Activated T-helper 1 cell treated with anti-CD3 and anti-CD28 coated beads, Interleukin-12 subunit alpha, Interleukin-12 subunit beta, Interleukin-2, Interleukin-4 antibody, amounts not matched to agents 30 ng/mL and 10 ng/mL and 1 ng/mL, durations not matched to agents 14 hours and 24 hours and 36 hours (primary cell): ENCODE data around the gene CADM2. TPM values are rescaled to one million over a fixed set of nuclear protein-coding genes. Genes with fewer than 3 reads are reported as not detected.
"Not testable (repeated sequence)": the region's sequence is repeated elsewhere in the genome, so short reads cannot be mapped to it uniquely, and the experiment has no call there.

Experiments used
- DNase-seq: peaks from one replicate; pipeline ENCODE4 v3.0.0; 2021; ENCODE audit warnings: low spot score
- H3K27ac Mint-ChIP-seq: one replicate; pipeline ENCODE4 v1.8.0; 2021; ENCODE audit warnings: mild to moderate bottlenecking, mixed read lengths
- H3K27me3 Mint-ChIP-seq: one replicate; pipeline ENCODE4 v1.8.0; 2022; ENCODE audit warnings: mild to moderate bottlenecking, moderate library complexity, mixed read lengths; ENCODE audit not compliant: insufficient read depth
- H3K36me3 Mint-ChIP-seq: one replicate; pipeline ENCODE4 v1.8.0; 2021; ENCODE audit warnings: low read depth, mixed read lengths
- H3K4me1 Mint-ChIP-seq: one replicate; pipeline ENCODE4 v1.8.0; 2021; ENCODE audit warnings: low read depth, mixed read lengths
- H3K4me3 Mint-ChIP-seq: one replicate; pipeline ENCODE4 v1.8.0; 2021; ENCODE audit warnings: mild to moderate bottlenecking, moderate library complexity, mixed read lengths
- H3K9me3 Mint-ChIP-seq: one replicate; pipeline ENCODE4 v1.8.0; 2021; ENCODE audit warnings: mixed read lengths
- intact Hi-C: fragments of 100-400 bp; cut with micrococcal nuclease; formaldehyde crosslinking; loops from one replicate; pipeline ENCODE4 v1.15.1; 2024
- total RNA-seq: library from RNA; stranded (reverse); gene quantifications from 2 replicates; pipeline ENCODE4 v1.2.3, GENCODE V29; 2022

Gene CADM2
- total RNA-seq, 1 donor from 2014 or later, result not detected

DNA sequence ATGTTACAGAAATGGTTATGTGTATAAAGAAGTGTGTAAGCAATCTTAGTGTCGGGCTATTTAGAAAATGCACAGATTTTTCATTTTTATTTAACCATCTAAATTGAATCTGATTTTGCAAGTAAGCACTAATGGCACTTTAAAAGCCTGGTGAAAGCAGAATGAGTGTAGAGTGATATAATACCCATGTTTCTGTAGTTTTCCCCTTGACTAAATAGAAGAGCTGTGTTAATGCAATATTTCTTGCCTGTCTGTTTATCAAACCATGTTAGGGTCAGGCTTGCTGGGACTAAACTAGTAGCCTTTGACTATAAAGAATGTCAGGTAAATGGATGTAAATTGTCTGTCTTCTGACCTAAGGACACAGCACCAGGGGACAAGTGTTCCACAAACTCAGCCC is 714.0 kb downstream of the CADM2 start:
- no peak for DNase-seq
- H3K9me3 Mint-ChIP-seq, result no peaks in the 10 kb centered on the region
- H3K27me3 Mint-ChIP-seq, result no peaks in the 10 kb centered on the region
- H3K4me1 Mint-ChIP-seq, result no peaks in the 10 kb centered on the region
- no peaks in the 10 kb centered on the region for H3K36me3 Mint-ChIP-seq
- no peak overlapping the region for H3K4me3 Mint-ChIP-seq
- intact Hi-C loops, result no loop called here
- no peak overlapping the region for H3K27ac Mint-ChIP-seq

- no peak overlapping the region for H3K4me3 Mint-ChIP-seq
- H3K27ac Mint-ChIP-seq, result no peak overlapping the region
- no peak for DNase-seq
- H3K27me3 Mint-ChIP-seq, result no peaks in the 10 kb centered on the region
- no peaks in the 10 kb centered on the region for H3K4me1 Mint-ChIP-seq
- H3K9me3 Mint-ChIP-seq, result no peaks in the 10 kb centered on the region
- H3K36me3 Mint-ChIP-seq, result no peaks in the 10 kb centered on the region
- intact Hi-C loops, result no loop called here
These were observed 719.9 kb downstream of the CADM2 start for GRCh38 chr3:85678713-85679112.

GRCh38 chr3:85681906-85682305 is 723.1 kb downstream of the CADM2 start:
- H3K9me3 Mint-ChIP-seq, result peaks cover 4% of the 10 kb centered on the region
- intact Hi-C loops, result no loop called here
- no peak overlapping the region for H3K27ac Mint-ChIP-seq
- H3K36me3 Mint-ChIP-seq, result no peaks in the 10 kb centered on the region
- H3K27me3 Mint-ChIP-seq, result no peaks in the 10 kb centered on the region
- no peak for DNase-seq
- H3K4me1 Mint-ChIP-seq, result no peaks in the 10 kb centered on the region
- H3K4me3 Mint-ChIP-seq, result no peak overlapping the region

DNA sequence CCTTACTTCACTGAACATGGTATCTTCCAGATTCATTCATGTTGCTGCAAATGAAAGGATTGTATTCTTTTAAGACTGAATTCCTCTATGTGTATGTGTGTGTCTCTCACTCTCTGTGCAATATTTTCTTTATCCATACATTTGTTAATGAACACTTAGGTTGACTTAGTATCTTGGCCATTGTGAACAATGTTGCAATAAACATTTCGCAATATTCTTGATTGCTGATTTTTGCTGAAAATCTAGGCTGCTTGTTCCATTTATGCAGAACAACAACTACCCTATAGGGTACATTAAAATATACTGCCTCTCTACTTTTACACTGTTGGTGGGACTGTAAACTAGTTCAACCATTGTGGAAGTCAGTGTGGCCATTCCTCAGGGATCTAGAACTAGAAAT is 732.4 kb downstream of the CADM2 start:
- Mint-ChIP-seq H3K36me3 (no peaks in the 10 kb centered on the region), H3K27ac (no peak overlapping the region), H3K9me3 (peaks cover 10% of the 10 kb centered on the region), H3K4me3 (no peak overlapping the region), H3K27me3 (no peaks in the 10 kb centered on the region), H3K4me1 (no peaks in the 10 kb centered on the region)
- no peak for DNase-seq
- intact Hi-C loops, result no loop called here

DNA sequence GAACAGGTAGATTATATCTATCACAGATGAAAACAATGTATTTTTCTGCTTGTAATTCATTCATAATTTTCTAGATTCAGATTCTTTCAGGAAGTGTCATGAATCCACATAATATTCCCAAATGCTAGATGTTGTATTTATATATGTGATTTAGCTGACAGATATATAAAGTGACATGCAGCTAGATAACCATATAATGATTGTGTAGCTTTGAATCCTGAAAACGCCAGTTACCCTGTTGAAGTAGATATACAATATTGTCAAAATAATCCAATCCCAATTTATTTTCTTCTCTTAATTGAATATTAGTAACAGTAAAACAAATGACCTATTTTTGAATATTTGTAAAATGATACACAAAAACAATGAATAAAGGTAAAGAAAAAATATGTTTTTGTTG is 738.4 kb downstream of the CADM2 start:
- H3K36me3 Mint-ChIP-seq, result no peaks in the 10 kb centered on the region
- intact Hi-C loops, result no loop called here
- no peak for DNase-seq
- no peak overlapping the region for H3K27ac Mint-ChIP-seq
- H3K27me3 Mint-ChIP-seq, result no peaks in the 10 kb centered on the region
- peaks cover 10% of the 10 kb centered on the region for H3K9me3 Mint-ChIP-seq
- no peaks in the 10 kb centered on the region for H3K4me1 Mint-ChIP-seq
- H3K4me3 Mint-ChIP-seq, result no peak overlapping the region

- Mint-ChIP-seq H3K36me3 (no peaks in the 10 kb centered on the region), H3K9me3 (no peaks in the 10 kb centered on the region), H3K4me1 (no peaks in the 10 kb centered on the region), H3K4me3 (no peak overlapping the region), H3K27me3 (no peaks in the 10 kb centered on the region), H3K27ac (no peak overlapping the region)
- DNase-seq, result no peak
- intact Hi-C loops, result no loop called here
These were observed 747.3 kb downstream of the CADM2 start for GRCh38 chr3:85706130-85706529.

- DNase-seq, H3K9me3 Mint-ChIP-seq, H3K36me3 Mint-ChIP-seq, H3K4me1 Mint-ChIP-seq, H3K4me3 Mint-ChIP-seq, H3K27ac Mint-ChIP-seq, H3K27me3 Mint-ChIP-seq, intact Hi-C loops: not testable (repeated sequence)
These were observed 749.5 kb downstream of the CADM2 start for GRCh38 chr3:85708325-85708724.

DNA sequence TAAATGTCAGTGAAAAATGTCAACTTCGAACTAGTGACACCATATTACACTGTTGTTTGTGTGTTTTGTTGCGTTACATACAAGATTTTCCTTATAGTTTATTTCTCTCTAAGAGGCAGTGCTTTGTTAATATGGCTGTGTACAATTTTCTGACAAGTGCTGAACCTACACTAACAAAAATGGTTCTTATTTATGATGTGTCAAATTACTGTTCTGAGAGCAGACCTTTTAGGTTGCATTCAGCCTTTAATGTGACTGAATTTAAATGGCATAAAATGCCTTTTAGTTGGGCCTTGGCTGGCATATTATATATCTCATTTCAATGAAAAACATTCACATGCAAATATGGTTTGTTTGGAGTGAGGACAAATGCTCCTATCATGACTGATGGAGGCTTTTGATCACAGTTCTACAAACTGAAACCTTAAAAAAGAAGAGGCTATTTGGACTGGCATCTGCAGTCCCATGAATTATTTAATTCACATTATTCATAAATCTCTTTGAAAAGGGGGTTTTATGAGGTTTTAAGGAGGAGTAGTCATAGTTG is 750.6 kb downstream of the CADM2 start:
- Mint-ChIP-seq H3K4me3 (no peak overlapping the region), H3K9me3 (no peaks in the 10 kb centered on the region), H3K27ac (no peak overlapping the region), H3K27me3 (no peaks in the 10 kb centered on the region), H3K4me1 (no peaks in the 10 kb centered on the region), H3K36me3 (no peaks in the 10 kb centered on the region)
- intact Hi-C loops, result no loop called here
- DNase-seq, result no peak

DNA sequence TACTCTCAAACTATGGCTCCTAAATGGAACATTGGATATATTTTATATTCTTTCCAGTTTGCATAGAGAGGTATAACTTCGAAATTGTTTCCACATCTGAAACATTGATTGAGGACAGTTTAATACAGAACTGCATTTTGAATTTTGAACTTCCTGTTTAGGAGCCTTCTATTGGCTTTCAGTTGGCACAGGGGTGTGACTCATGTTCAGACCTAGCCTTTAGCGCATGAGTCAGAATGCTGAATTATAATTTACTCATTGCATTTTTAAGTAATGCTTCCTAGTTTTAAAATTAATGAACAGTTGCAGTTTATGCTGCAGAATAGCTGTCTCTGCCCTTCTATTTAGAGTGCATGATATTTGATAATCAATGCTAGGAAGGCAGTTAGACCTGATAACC is 751.7 kb downstream of the CADM2 start:
- no peak overlapping the region for H3K27ac Mint-ChIP-seq
- H3K4me1 Mint-ChIP-seq, result no peaks in the 10 kb centered on the region
- no peaks in the 10 kb centered on the region for H3K9me3 Mint-ChIP-seq
- no peak overlapping the region for H3K4me3 Mint-ChIP-seq
- no peaks in the 10 kb centered on the region for H3K27me3 Mint-ChIP-seq
- intact Hi-C loops, result no loop called here
- no peaks in the 10 kb centered on the region for H3K36me3 Mint-ChIP-seq
- DNase-seq, result no peak

GRCh38 chr3:85721409-85722145 is 762.8 kb downstream of the CADM2 start:
- Mint-ChIP-seq H3K36me3 (no peaks in the 10 kb centered on the region), H3K9me3 (peaks cover 4% of the 10 kb centered on the region), H3K27ac (no peak overlapping the region), H3K4me3 (no peak overlapping the region), H3K27me3 (no peaks in the 10 kb centered on the region), H3K4me1 (no peaks in the 10 kb centered on the region)
- intact Hi-C loops, result no loop called here
- DNase-seq, result no peak

DNA sequence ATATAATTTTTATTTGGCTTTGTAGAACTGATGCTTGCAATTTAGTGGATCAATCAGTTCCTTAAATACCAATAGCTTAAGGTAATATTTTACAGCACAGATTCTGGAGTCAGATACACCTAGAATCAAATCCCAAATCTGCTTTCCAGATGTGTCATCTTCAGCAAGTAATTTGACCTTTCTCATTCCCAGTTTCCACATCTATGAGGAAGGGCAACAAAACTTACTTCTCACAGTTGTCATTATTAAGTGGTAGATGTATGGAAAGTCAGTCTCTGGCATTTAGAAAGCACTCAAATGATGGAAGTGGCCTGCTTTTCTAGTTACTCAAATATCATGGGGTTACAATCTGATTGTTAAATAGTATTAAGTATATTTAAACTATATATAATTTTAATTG is 767.0 kb downstream of the CADM2 start:
- no peak for DNase-seq
- H3K4me3 Mint-ChIP-seq, result no peak overlapping the region
- H3K9me3 Mint-ChIP-seq, result peaks cover 9% of the 10 kb centered on the region
- no peaks in the 10 kb centered on the region for H3K4me1 Mint-ChIP-seq
- intact Hi-C loops, result no loop called here
- H3K27ac Mint-ChIP-seq, result no peak overlapping the region
- H3K36me3 Mint-ChIP-seq, result no peaks in the 10 kb centered on the region
- H3K27me3 Mint-ChIP-seq, result no peaks in the 10 kb centered on the region

DNA sequence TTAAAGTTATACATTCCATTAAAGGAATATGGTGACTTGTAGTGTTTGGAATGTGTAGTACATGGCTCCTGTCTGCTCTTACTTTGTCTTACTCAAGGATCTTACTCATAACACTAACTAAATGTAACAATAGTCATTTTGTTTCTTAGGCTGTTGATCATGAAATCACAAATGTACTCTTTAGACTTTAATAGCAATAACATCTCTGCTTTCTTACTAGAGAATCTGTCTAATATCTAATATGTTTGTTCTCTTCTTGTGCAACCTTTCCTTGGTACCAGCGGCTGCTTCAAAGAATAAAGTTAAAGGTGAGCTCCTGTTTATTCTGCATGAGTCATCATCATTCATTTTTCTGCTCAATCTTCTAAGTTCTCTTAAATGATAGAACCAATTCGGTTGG is 767.5 kb downstream of the CADM2 start:
- H3K4me3 Mint-ChIP-seq, result no peak overlapping the region
- peaks cover 6% of the 10 kb centered on the region for H3K9me3 Mint-ChIP-seq
- intact Hi-C loops, result no loop called here
- DNase-seq, result no peak
- H3K27ac Mint-ChIP-seq, result no peak overlapping the region
- no peaks in the 10 kb centered on the region for H3K36me3 Mint-ChIP-seq
- no peaks in the 10 kb centered on the region for H3K4me1 Mint-ChIP-seq
- H3K27me3 Mint-ChIP-seq, result no peaks in the 10 kb centered on the region

DNA sequence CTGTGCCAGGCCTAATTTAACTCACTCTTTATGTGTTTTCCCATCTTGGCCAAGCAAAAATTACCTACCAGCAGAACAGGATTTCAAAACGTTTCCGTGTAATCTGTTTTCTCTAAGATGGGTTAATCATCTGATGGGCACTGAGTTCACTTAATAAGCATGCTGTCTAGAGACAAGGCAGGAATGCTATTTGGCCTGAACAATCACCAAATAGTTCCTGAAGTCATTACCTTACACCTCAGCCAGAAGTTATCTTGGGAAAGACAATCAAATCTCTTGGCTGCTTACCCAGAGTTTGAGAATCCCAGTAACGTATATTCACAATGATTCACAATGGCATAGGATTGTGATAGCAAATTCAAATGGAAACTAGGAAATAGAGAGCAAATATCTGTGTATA is 779.1 kb downstream of the CADM2 start:
- intact Hi-C loops, result no loop called here
- Mint-ChIP-seq H3K27ac (no peak overlapping the region), H3K4me1 (no peaks in the 10 kb centered on the region), H3K4me3 (no peak overlapping the region), H3K27me3 (no peaks in the 10 kb centered on the region), H3K36me3 (no peaks in the 10 kb centered on the region), H3K9me3 (no peaks in the 10 kb centered on the region)
- no peak for DNase-seq

DNA sequence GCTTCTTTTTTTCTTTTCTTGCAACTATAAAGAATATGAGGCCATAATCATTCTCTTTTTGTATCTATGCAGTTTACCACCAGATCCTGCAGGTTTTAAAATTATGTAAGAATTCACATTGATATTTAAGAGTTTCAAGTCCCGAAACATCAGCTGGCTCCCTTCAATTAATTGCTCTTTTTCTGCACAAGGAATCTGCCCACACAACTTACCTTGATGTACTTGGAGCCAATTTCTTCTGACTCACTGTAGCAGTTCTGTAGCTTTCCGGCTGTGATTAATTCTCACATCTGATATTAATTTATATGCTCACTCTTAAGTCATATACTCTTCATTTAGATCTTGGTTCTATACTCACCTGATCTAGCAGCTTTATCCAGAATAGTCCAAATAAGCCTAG is 781.8 kb downstream of the CADM2 start:
- intact Hi-C loops, result no loop called here
- H3K36me3 Mint-ChIP-seq, result no peaks in the 10 kb centered on the region
- H3K27me3 Mint-ChIP-seq, result no peaks in the 10 kb centered on the region
- DNase-seq, result no peak
- no peaks in the 10 kb centered on the region for H3K9me3 Mint-ChIP-seq
- H3K4me3 Mint-ChIP-seq, result no peak overlapping the region
- H3K27ac Mint-ChIP-seq, result no peak overlapping the region
- no peaks in the 10 kb centered on the region for H3K4me1 Mint-ChIP-seq
